Measurements from ENCODE around the gene VSIR. TPM values are rescaled to one million over a fixed set of nuclear protein-coding genes. Genes with fewer than 3 reads are reported as not detected.
A peak's percentile ranks its signal among the peaks of the same experiment; 100 is the strongest.

VSIR gene
- 8.1 TPM for total RNA-seq

- peak; percentile 54 for DNase-seq
These were observed at the start of gene VSIR for GRCh38 chr10:71773221-71773971. VSIR (minus strand) TSS chr10:71773520; CDS start chr10:71773439, 81 bp downstream.

GRCh38 chr10:71821909-71822763, 48.8 kb upstream of the VSIR start:
- no peak for DNase-seq

- no peak for DNase-seq
These were observed 47.6 kb upstream of the VSIR start for GRCh38 chr10:71820966-71821365.

- no peak for DNase-seq
These were observed 46.7 kb upstream of the VSIR start for GRCh38 chr10:71819985-71820384.

- DNase-seq: no peak
These were observed 46.1 kb upstream of the VSIR start for GRCh38 chr10:71819441-71819861.

- no peak for DNase-seq
These were observed 45.4 kb upstream of the VSIR start for GRCh38 chr10:71818674-71819260.

- no peak for DNase-seq
These were observed 44.7 kb upstream of the VSIR start for GRCh38 chr10:71817831-71818655.

- DNase-seq: no peak
These were observed 43.8 kb upstream of the VSIR start for GRCh38 chr10:71816936-71817618.

GRCh38 chr10:71816421-71816851, 43.1 kb upstream of the VSIR start:
- DNase-seq: no peak

- no peak for DNase-seq
These were observed 42.3 kb upstream of the VSIR start for GRCh38 chr10:71815515-71816130.

GRCh38 chr10:71814922-71815411, 41.6 kb upstream of the VSIR start:
- no peak for DNase-seq

- no peak for DNase-seq
These were observed 39.7 kb upstream of the VSIR start for GRCh38 chr10:71812913-71813590.

- no peak for DNase-seq
These were observed 38.9 kb upstream of the VSIR start for GRCh38 chr10:71812016-71812912.

- no peak for DNase-seq
These were observed 38.0 kb upstream of the VSIR start for GRCh38 chr10:71811351-71811750.

GRCh38 chr10:71810048-71810750, 36.9 kb upstream of the VSIR start:
- DNase-seq: no peak

GRCh38 chr10:71809628-71810027, 36.3 kb upstream of the VSIR start:
- DNase-seq: no peak

GRCh38 chr10:71807557-71808510, 34.5 kb upstream of the VSIR start:
- no peak for DNase-seq

Data from occipital lobe (tissue), 2 donors.